ENCODE data around the gene CHKA. TPM values are rescaled to one million over a fixed set of nuclear protein-coding genes. Genes with fewer than 3 reads are reported as not detected.

The CHKA gene
- total and polyA plus RNA-seq, 2 donors from 2014 or later, result 23.2 to 26.3 TPM

GRCh38 chr11:68039526-68040086 lies 81.6 kb downstream of the CHKA start:
- H3K4me1 ChIP-seq (ENCODE audit: control insufficient read depth in 2 of 3, insufficient read depth in 2 of 3, low read depth in 1 of 3, low read length in 3 of 3), result peaks cover 0 to 35% (median 10%) of the 10 kb centered on the region in 3 donors

GRCh38 chr11:68038718-68039525 lies 82.3 kb downstream of the CHKA start, which contains the start of gene TCIRG1:
Gene TCIRG1, plus strand, starts transcription at chr11:68039025. Its CDS starts 2,247 bp downstream, at chr11:68041272.
- FAIRE-seq (no peak), DNase-seq (peak; percentile 59 to 95 (median 80))
- peaks cover 0 to 1% (median 0%) of the 10 kb centered on the region in 3 donors for H3K36me3 ChIP-seq (ENCODE audit: control insufficient read depth in 2 of 3, insufficient read depth in 3 of 3, low read length in 3 of 3)
- peak within 1 kb of the TSS in 2 of 3 donors; percentile 89 to 91 for H3K9ac ChIP-seq (ENCODE audit: low read length in 3 of 3)
- peak within 1 kb of the TSS; percentile 88 to 90 for H3K27ac ChIP-seq (ENCODE audit: low read depth in 2 of 2, low read length in 2 of 2)
- H3K4me3 ChIP-seq (ENCODE audit: low read length in 3 of 3), result peak within 1 kb of the TSS; percentile 36 to 69 (median 61)
- H3K9me3 ChIP-seq (ENCODE audit: control insufficient read depth in 2 of 3, insufficient read depth in 1 of 3, low read length in 3 of 3), result no peaks in the 10 kb centered on the region
- H3K4me1 ChIP-seq (ENCODE audit: control insufficient read depth in 2 of 3, insufficient read depth in 2 of 3, low read depth in 1 of 3, low read length in 3 of 3), result peaks cover 0 to 35% (median 10%) of the 10 kb centered on the region in 3 donors
- no peaks in the 10 kb centered on the region for H3K27me3 ChIP-seq (ENCODE audit: control insufficient read depth, insufficient read depth, low read length)
- intact Hi-C loops (cut with DNase I), result no loop called here
- TF ChIP-seq, protein P1, sequence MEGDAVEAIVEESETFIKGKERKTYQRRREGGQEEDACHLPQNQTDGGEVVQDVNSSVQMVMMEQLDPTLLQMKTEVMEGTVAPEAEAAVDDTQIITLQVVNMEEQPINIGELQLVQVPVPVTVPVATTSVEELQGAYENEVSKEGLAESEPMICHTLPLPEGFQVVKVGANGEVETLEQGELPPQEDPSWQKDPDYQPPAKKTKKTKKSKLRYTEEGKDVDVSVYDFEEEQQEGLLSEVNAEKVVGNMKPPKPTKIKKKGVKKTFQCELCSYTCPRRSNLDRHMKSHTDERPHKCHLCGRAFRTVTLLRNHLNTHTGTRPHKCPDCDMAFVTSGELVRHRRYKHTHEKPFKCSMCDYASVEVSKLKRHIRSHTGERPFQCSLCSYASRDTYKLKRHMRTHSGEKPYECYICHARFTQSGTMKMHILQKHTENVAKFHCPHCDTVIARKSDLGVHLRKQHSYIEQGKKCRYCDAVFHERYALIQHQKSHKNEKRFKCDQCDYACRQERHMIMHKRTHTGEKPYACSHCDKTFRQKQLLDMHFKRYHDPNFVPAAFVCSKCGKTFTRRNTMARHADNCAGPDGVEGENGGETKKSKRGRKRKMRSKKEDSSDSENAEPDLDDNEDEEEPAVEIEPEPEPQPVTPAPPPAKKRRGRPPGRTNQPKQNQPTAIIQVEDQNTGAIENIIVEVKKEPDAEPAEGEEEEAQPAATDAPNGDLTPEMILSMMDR (IDR thresholded peaks at IDR 0.05; ENCODE audit: borderline replicate concordance, extremely low read depth, insufficient read depth), result no peak

More at GRCh38 chr11:68039526-68040086, 81.6 kb downstream of the CHKA start:
- FAIRE-seq (no peak), DNase-seq (peak in 2 of 5 donors; percentile 68 to 80)
- intact Hi-C loops (cut with DNase I), result no loop called here
- no peaks in the 10 kb centered on the region for H3K36me3 ChIP-seq (ENCODE audit: control insufficient read depth in 2 of 3, insufficient read depth in 3 of 3, low read length in 3 of 3)
- H3K27ac ChIP-seq (ENCODE audit: low read depth in 2 of 2, low read length in 2 of 2), result peak overlapping the region; percentile 83 to 85
- H3K9ac ChIP-seq (ENCODE audit: low read length in 3 of 3), result peak overlapping the region in 2 of 3 donors; percentile 60 to 91
- peak overlapping the region in 2 of 3 donors; percentile 61 to 69 for H3K4me3 ChIP-seq (ENCODE audit: low read length in 3 of 3)
- TF ChIP-seq, protein P1 (IDR thresholded peaks at IDR 0.05; ENCODE audit: borderline replicate concordance, extremely low read depth, insufficient read depth), result no peak
- no peaks in the 10 kb centered on the region for H3K27me3 ChIP-seq (ENCODE audit: control insufficient read depth, insufficient read depth, low read length)
- H3K9me3 ChIP-seq (ENCODE audit: control insufficient read depth in 2 of 3, insufficient read depth in 1 of 3, low read length in 3 of 3), result no peaks in the 10 kb centered on the region

- peak overlapping the region; percentile 36 to 69 (median 50) for H3K4me3 ChIP-seq (ENCODE audit: low read length in 3 of 3)
- no peaks in the 10 kb centered on the region for H3K9me3 ChIP-seq (ENCODE audit: control insufficient read depth in 2 of 3, insufficient read depth in 1 of 3, low read length in 3 of 3)
- DNase-seq, result peak in 2 of 5 donors; percentile 64 to 82
- no peak for FAIRE-seq
- intact Hi-C loops (cut with DNase I), result no loop called here
- H3K4me1 ChIP-seq (ENCODE audit: control insufficient read depth in 2 of 3, insufficient read depth in 2 of 3, low read depth in 1 of 3, low read length in 3 of 3), result peaks cover 0 to 35% (median 10%) of the 10 kb centered on the region in 3 donors
- H3K36me3 ChIP-seq (ENCODE audit: control insufficient read depth in 2 of 3, insufficient read depth in 3 of 3, low read length in 3 of 3), result peaks cover 0 to 4% (median 0%) of the 10 kb centered on the region in 3 donors
- TF ChIP-seq, protein P1 (IDR thresholded peaks at IDR 0.05; ENCODE audit: borderline replicate concordance, extremely low read depth, insufficient read depth), result no peak
- H3K27ac ChIP-seq (ENCODE audit: low read depth in 2 of 2, low read length in 2 of 2), result peak overlapping the region; percentile 88 to 90
- peak overlapping the region in 2 of 3 donors; percentile 89 to 91 for H3K9ac ChIP-seq (ENCODE audit: low read length in 3 of 3)
- H3K27me3 ChIP-seq (ENCODE audit: control insufficient read depth, insufficient read depth, low read length), result no peaks in the 10 kb centered on the region
Observed at GRCh38 chr11:68038226-68038717, 82.9 kb downstream of the CHKA start.
